ENCODE results near the gene TMEM119.

The TMEM119 gene

DNA sequence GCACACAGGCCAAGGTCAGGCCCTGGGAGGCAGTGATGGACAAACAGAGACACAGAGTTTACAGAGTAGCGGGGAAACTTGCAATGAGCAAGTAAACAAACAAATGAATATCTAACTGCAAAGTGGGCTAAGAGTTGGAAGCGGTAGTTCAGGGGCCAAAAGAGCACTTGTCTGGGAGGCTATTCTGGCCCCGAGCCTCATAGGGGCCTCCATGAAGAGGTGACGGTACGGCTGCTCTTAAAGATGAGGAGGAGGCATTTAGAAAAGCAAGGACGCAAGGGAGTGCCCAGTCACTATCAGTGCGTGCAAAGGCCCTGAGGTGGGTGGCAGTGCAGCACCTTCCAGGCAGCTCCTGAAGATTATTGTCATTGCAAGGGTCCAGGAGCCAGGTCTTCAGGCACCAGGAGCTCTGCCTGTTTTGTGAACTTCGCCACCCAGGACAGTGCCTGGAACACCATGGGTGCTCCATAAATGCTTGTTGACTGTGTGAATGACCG, 4.4 kb upstream of the TMEM119 start:
- no peak for TF ChIP-seq CTCF (IDR thresholded peaks at IDR 0.05; ENCODE audit: insufficient read depth, missing control alignments)
- DNase-seq (ENCODE audit: insufficient read length, low spot score) (no peak), FAIRE-seq (no peak)

DNA sequence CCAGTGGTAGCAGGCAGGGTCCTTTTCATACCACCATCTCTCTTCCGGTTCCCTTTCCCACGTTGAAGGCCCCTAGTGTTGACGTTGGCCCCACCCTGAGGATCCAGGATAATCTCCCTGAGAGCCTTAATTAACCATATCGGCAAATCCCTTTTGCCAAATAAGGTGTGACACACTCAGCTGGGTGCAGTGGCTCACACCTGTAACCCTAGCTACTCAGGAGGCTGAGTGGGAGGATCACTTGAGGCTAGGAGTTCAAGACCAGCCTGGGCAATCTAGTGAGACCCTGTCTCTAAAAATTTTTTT, 2.8 kb upstream of the TMEM119 start:
- DNase-seq (ENCODE audit: insufficient read length, low spot score) (no peak), FAIRE-seq (no peak)
- no peak for TF ChIP-seq CTCF (IDR thresholded peaks at IDR 0.05; ENCODE audit: insufficient read depth, missing control alignments)

DNA sequence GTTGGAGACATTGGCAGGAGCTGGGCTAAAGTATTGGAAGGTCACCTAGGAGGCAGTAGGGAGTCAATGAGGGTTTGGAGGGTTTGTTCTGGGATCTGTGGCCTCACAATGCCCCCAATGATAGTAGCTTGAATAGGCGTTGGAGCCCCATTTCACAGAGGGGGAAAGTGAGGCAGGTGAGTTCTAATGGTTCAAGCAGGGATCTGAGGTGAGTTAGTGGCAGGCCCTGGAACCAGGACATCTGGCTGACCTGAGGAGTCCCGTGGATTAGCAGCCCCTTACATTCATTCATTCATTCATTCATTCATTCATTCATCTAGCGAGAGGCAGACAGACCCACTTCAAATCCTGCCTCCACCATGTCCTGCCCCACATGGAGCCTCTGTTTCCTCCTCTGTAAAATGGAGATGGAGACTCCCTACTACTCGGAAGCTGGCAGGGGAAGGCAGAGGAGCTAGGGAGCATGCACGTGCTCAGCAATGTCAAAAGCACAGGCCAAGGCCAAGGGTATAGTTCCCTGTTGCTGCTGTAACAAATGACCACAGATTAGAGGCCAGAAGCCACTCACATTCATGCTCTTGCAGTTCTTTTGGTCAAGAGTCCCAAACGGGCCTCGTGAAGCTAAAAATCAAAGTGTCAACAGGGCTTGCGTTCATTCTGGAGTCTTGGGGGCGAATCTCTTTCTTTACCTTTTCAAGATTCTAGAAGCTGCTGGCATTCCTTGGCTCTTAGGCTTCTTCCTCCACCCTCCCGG, 2.2 kb upstream of the TMEM119 start:
- TF ChIP-seq CTCF (IDR thresholded peaks at IDR 0.05; ENCODE audit: insufficient read depth, missing control alignments): no peak
- DNase-seq (ENCODE audit: insufficient read length, low spot score) (no peak), FAIRE-seq (no peak)

GRCh38 chr12:108599541-108599940, 1.7 kb upstream of the TMEM119 start:
- DNase-seq (ENCODE audit: insufficient read length, low spot score) (no peak), FAIRE-seq (no peak)
- no peak for TF ChIP-seq CTCF (IDR thresholded peaks at IDR 0.05; ENCODE audit: insufficient read depth, missing control alignments)

DNA sequence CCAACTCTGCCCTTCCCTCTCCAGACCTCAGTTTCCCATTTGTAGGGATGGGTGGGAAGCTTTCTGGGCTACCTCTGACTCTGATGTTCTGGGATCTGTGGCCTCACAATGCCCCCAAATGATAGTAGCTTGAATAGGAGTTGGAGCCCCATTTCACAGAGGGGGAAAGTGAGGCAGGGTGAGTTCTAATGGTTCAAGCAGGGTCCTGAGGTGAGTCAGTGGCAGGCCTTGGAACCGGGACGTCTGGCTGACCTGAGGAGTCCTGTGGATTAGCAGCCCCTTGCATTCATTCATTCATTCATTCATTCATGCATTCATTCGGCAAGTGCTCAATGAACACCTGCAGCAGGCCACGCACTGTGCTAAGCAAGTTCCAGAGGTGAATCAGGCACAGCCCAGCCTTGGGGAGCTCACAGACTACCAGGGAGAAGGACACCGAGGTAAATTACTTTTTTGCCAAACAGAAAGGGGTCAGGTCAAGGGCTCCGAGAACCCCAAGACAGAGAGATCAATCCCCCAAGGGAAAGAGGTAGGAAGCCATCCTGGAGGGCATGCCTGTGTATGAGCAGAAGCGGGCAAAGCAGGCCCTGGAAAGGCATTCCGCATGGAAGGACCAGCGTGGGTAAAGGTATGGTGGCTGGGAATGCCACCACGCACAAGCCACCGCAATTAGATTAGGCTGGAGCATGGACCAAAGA, 818 bp upstream of the TMEM119 start:
- TF ChIP-seq CTCF (IDR thresholded peaks at IDR 0.05; ENCODE audit: insufficient read depth, missing control alignments): no peak
- DNase-seq (ENCODE audit: insufficient read length, low spot score) (no peak), FAIRE-seq (no peak)

- no peak for TF ChIP-seq CTCF (IDR thresholded peaks at IDR 0.05; ENCODE audit: insufficient read depth, missing control alignments)
- FAIRE-seq (no peak), DNase-seq (ENCODE audit: insufficient read length, low spot score) (no peak)
These were observed 878 bp downstream of the TMEM119 start for GRCh38 chr12:108596854-108597558.
